CD14-positive monocyte (primary cell): ENCODE measurements around the gene CXCL12. TPM values are rescaled to one million over a fixed set of nuclear protein-coding genes. Genes with fewer than 3 reads are reported as not detected.

ENCODE experiments used
- DNase-seq, 3 donors: peaks; one replicate each; pipeline ENCODE4 v3.0.0-alpha.2; 2011 to 2022
- H2AFZ ChIP-seq: 2 replicates; pipeline ENCODE4 v1.6.0; 2012; ENCODE audit warnings: mild to moderate bottlenecking, low read depth, low read length, inconsistent platforms; ENCODE audit not compliant: insufficient read depth, poor library complexity, severe bottlenecking
- H3K27ac ChIP-seq, 2 donors: 1 replicate in 1 of 2; 2 replicates in 1 of 2; pipeline ENCODE4 v1.5.1; 2012 to 2013; ENCODE audit warnings: low read length in 2 of 2, control low read depth in 1 of 2, inconsistent platforms in 1 of 2, low read depth in 1 of 2, mild to moderate bottlenecking in 1 of 2
- H3K27me3 ChIP-seq, 2 donors: one replicate each; pipeline versions ENCODE4 v1.6.0 to v1.6.1; 2011 to 2013; ENCODE audit warnings: low read length in 2 of 2; ENCODE audit not compliant: control insufficient read depth in 2 of 2, insufficient read depth in 2 of 2
- H3K36me3 ChIP-seq, 2 donors: replicated peaks in 1 of 2; 1 replicate in 1 of 2; 2 replicates in 1 of 2; pipeline versions ENCODE4 v1.5.1 to v1.6.1; 2012 to 2013; ENCODE audit warnings: low read length in 2 of 2, control low read depth in 1 of 2, inconsistent platforms in 1 of 2, mild to moderate bottlenecking in 1 of 2; ENCODE audit not compliant: insufficient read depth in 2 of 2, control insufficient read depth in 1 of 2
- H3K4me1 ChIP-seq, 2 donors: 1 replicate in 1 of 2; 2 replicates in 1 of 2; pipeline versions ENCODE4 v1.5.1 to v1.6.1; 2012 to 2013; ENCODE audit warnings: low read length in 2 of 2, control low read depth in 1 of 2, inconsistent platforms in 1 of 2, mild to moderate bottlenecking in 1 of 2, moderate library complexity in 1 of 2; ENCODE audit not compliant: insufficient read depth in 2 of 2, control insufficient read depth in 1 of 2
- H3K4me2 ChIP-seq: replicated peaks from 2 replicates; pipeline ENCODE3; 2012; ENCODE audit warnings: low read length, moderate library complexity, mild to moderate bottlenecking; ENCODE audit not compliant: poor library complexity, severe bottlenecking; ENCODE audit errors: extremely low read depth
- H3K4me3 ChIP-seq, 3 experiments: fragments of 200-600 bp in 1 of 3; sonication (generic) in 1 of 3; replicated peaks in 1 of 3; 1 replicate in 2 of 3; 2 replicates in 1 of 3; pipeline ENCODE4 v1.5.1; 2011 to 2013; ENCODE audit warnings: low read length in 3 of 3, mild to moderate bottlenecking in 3 of 3, control low read depth in 2 of 3, low read depth in 2 of 3, inconsistent platforms in 1 of 3, moderate library complexity in 1 of 3
- H3K79me2 ChIP-seq: 2 replicates; pipeline ENCODE4 v1.6.0; 2012; ENCODE audit warnings: mild to moderate bottlenecking, control low read depth, inconsistent platforms, low read length, moderate library complexity; ENCODE audit not compliant: insufficient read depth
- H3K9ac ChIP-seq: 2 replicates; pipeline ENCODE4 v1.6.0; 2017; ENCODE audit warnings: low read length, mild to moderate bottlenecking; ENCODE audit not compliant: insufficient read depth, poor library complexity, severe bottlenecking
- H3K9me3 ChIP-seq, 2 donors: replicated peaks in 1 of 2; 1 replicate in 1 of 2; 2 replicates in 1 of 2; pipeline versions ENCODE4 v1.5.1 to v1.6.1; 2012 to 2013; ENCODE audit warnings: low read length in 2 of 2, control low read depth in 1 of 2; ENCODE audit not compliant: control insufficient read depth in 1 of 2, insufficient read depth in 1 of 2
- H4K20me1 ChIP-seq: 2 replicates; pipeline ENCODE4 v1.6.0; 2012; ENCODE audit warnings: mild to moderate bottlenecking, low read length, control low read depth, moderate library complexity; ENCODE audit not compliant: insufficient read depth
- H3K27ac Mint-ChIP-seq, 7 donors: one replicate each; pipeline ENCODE4 v1.8.0; 2020; ENCODE audit warnings: mild to moderate bottlenecking in 7 of 7, mixed read lengths in 7 of 7, moderate library complexity in 6 of 7, inconsistent platforms in 2 of 7
- H3K27me3 Mint-ChIP-seq, 3 donors: one replicate each; pipeline ENCODE4 v1.8.0; 2021 to 2022; ENCODE audit warnings: low read depth in 3 of 3, mild to moderate bottlenecking in 3 of 3, mixed read lengths in 3 of 3, moderate library complexity in 3 of 3, inconsistent platforms in 1 of 3
- H3K36me3 Mint-ChIP-seq, 2 donors: one replicate each; pipeline ENCODE4 v1.8.0; 2020; ENCODE audit warnings: mixed read lengths in 2 of 2, inconsistent platforms in 1 of 2, mild to moderate bottlenecking in 1 of 2
- H3K4me1 Mint-ChIP-seq: one replicate; pipeline ENCODE4 v1.8.0; 2020; ENCODE audit warnings: mild to moderate bottlenecking, mixed read lengths
- H3K4me3 Mint-ChIP-seq, 2 donors: one replicate each; pipeline ENCODE4 v1.8.0; 2020; ENCODE audit warnings: mild to moderate bottlenecking in 2 of 2, mixed read lengths in 2 of 2, moderate library complexity in 1 of 2
- H3K9me3 Mint-ChIP-seq, 7 donors: one replicate each; pipeline ENCODE4 v1.8.0; 2020 to 2022; ENCODE audit warnings: mixed read lengths in 7 of 7, mild to moderate bottlenecking in 6 of 7, moderate library complexity in 6 of 7, inconsistent platforms in 2 of 7
- CTCF ChIP-seq: fragments of 200-600 bp; IDR thresholded peaks from one replicate; pipeline ENCODE4 v1.8.0; 2022; ENCODE audit warnings: antibody characterized with exemption, mild to moderate bottlenecking
- WGBS: methylation state at CpG from one replicate; pipeline ENCODE4 v1.1.5; 2013; ENCODE audit warnings: missing lambda C conversion rate; ENCODE audit not compliant: insufficient coverage; 5-methylcytosine and 5-hydroxymethylcytosine counted together
- intact Hi-C, 2 donors: fragments of 100-400 bp; cut with micrococcal nuclease; formaldehyde crosslinking; loops; one replicate each; pipeline versions ENCODE4 v1.15.0 to v1.15.1; 2023
- polyA plus RNA-seq, 3 donors: library from polyadenylated mRNA; depleted of rRNA in 1 of 3; unstranded in 2 of 3; stranded (reverse) in 1 of 3; fragments of 300-500 nt in 2 of 3; fragments of >200 nt in 1 of 3; fragmentation: Illumina TruSeq in 2 of 3; gene quantifications; 1 replicate in 2 of 3; 2 replicates in 1 of 3; pipeline ENCODE4 v1.2.3, GENCODE V29; 2012 to 2021

CXCL12 gene
- polyA plus RNA-seq, 3 donors: 0.21 TPM; not detected in 2

GRCh38 chr10:44353721-44354120 lies 31.2 kb downstream of the CXCL12 start:
- Histone ChIP-seq H3K4me3 (no peak overlapping the region), H3K9ac (no peak overlapping the region), H3K79me2 (no peaks in the 10 kb centered on the region), H3K4me2 (no peak overlapping the region), H3K36me3 (no peaks in the 10 kb centered on the region), H3K4me1 (no peaks in the 10 kb centered on the region), H3K27me3 (no peaks in the 10 kb centered on the region), H3K27ac (no peak overlapping the region), H2AFZ (no peak overlapping the region), H3K9me3 (no peaks in the 10 kb centered on the region), H4K20me1 (no peaks in the 10 kb centered on the region)
- TF ChIP-seq CTCF: no peak
- peaks cover 0 to 13% (median 1%) of the 10 kb centered on the region in 3 donors for H3K27me3 Mint-ChIP-seq
- peaks cover 0 to 4% (median 0%) of the 10 kb centered on the region in 7 donors for H3K9me3 Mint-ChIP-seq
- H3K36me3 Mint-ChIP-seq: no peaks in the 10 kb centered on the region
- intact Hi-C loops: no loop called here
- H3K4me1 Mint-ChIP-seq: no peaks in the 10 kb centered on the region
- DNase-seq: no peak
- no peak overlapping the region for H3K4me3 Mint-ChIP-seq
- 98% methylated on average over 3 of the region's 7 CpGs for WGBS
- H3K27ac Mint-ChIP-seq: no peak overlapping the region

- no peak for TF ChIP-seq CTCF
These were observed 31.8 kb downstream of the CXCL12 start for GRCh38 chr10:44353128-44353390.

More at GRCh38 chr10:44353128-44353390, 31.8 kb downstream of the CXCL12 start:
- Histone ChIP-seq H3K4me3 (no peak overlapping the region), H3K27me3 (no peaks in the 10 kb centered on the region), H3K9me3 (no peaks in the 10 kb centered on the region), H4K20me1 (no peaks in the 10 kb centered on the region), H3K4me2 (no peak overlapping the region), H3K36me3 (no peaks in the 10 kb centered on the region), H3K4me1 (no peaks in the 10 kb centered on the region), H3K27ac (no peak overlapping the region), H3K9ac (no peak overlapping the region), H3K79me2 (no peaks in the 10 kb centered on the region), H2AFZ (no peak overlapping the region)
- Mint-ChIP-seq H3K9me3 (peaks cover 0 to 4% (median 0%) of the 10 kb centered on the region in 7 donors), H3K4me1 (no peaks in the 10 kb centered on the region), H3K27me3 (peaks cover 0 to 11% (median 1%) of the 10 kb centered on the region in 3 donors), H3K27ac (no peak overlapping the region), H3K4me3 (no peak overlapping the region), H3K36me3 (no peaks in the 10 kb centered on the region)
- 90% methylated on average over 3 of the region's 4 CpGs for WGBS
- intact Hi-C loops: no loop called here
- DNase-seq: no peak
